IMR-90 (cell line): ENCODE measurements around the gene AHNAK2. TPM values are rescaled to one million over a fixed set of nuclear protein-coding genes. Genes with fewer than 3 reads are reported as not detected.
A peak's percentile ranks its signal among the peaks of the same experiment; 100 is the strongest.

Experiments used
- ATAC-seq: fragments of 200-7000 bp; cut with Tn5 transposase; 2 replicates; pipeline ENCODE4 v1.9.1; 2020; ENCODE audit warnings: low read depth, mild to moderate bottlenecking, moderate library complexity
- BruUV-seq: library from RNA; stranded (reverse); fragments of 400-500 nt; replicated peaks from 2 replicates; lab custom pipeline; 2021; lab: Mats Ljungman, UMichigan
- CTCF ChIA-PET: fragments of 300-600 bp; formaldehyde crosslinking; extraction: SDS; loops from one replicate; lab custom pipeline; 2021; ENCODE audit warnings: antibody characterized with exemption; lab: Yijun Ruan, JAX
- POLR2A ChIA-PET: fragments of 300-600 bp; sonication (Branson Sonifier 250); formaldehyde crosslinking; loops from one replicate; lab custom pipeline; 2022; ENCODE audit warnings: antibody characterized with exemption; ENCODE audit not compliant: unreplicated experiment; lab: Charles Lee
- DNase-seq: peaks from one replicate; pipeline ENCODE4 v3.0.0; 2013
- H2AFZ ChIP-seq: replicated peaks from 2 replicates; pipeline ENCODE3; 2013; ENCODE audit warnings: low read length, mild to moderate bottlenecking; ENCODE audit not compliant: poor library complexity
- H2AK5ac ChIP-seq: 2 replicates; pipeline ENCODE4 v1.6.1; 2013; ENCODE audit warnings: low read depth, low read length, inconsistent platforms
- H2AK9ac ChIP-seq: replicated peaks from 2 replicates; pipeline ENCODE3; 2013; ENCODE audit warnings: mild to moderate bottlenecking, low read depth, low read length, moderate library complexity; ENCODE audit not compliant: poor library complexity
- H2BK120ac ChIP-seq: 2 replicates; pipeline ENCODE4 v1.6.1; 2013; ENCODE audit warnings: low read depth, low read length, inconsistent platforms
- H2BK15ac ChIP-seq: 3 replicates; pipeline ENCODE4 v1.6.1; 2013; ENCODE audit warnings: low read depth, low read length, inconsistent platforms
- H2BK20ac ChIP-seq: 2 replicates; pipeline ENCODE4 v1.6.1; 2013; ENCODE audit warnings: low read depth, mild to moderate bottlenecking, inconsistent platforms, low read length, moderate library complexity
- H2BK5ac ChIP-seq: 2 replicates; pipeline ENCODE4 v1.6.1; 2013; ENCODE audit warnings: mild to moderate bottlenecking, low read depth, low read length, inconsistent platforms; ENCODE audit not compliant: poor library complexity, severe bottlenecking
- H3K14ac ChIP-seq: replicated peaks from 2 replicates; pipeline ENCODE4 v1.6.1; 2013; ENCODE audit warnings: low read depth, low read length, inconsistent platforms
- H3K18ac ChIP-seq: 2 replicates; pipeline ENCODE4 v1.6.1; 2013; ENCODE audit warnings: low read depth, low read length, control low read depth
- H3K23ac ChIP-seq: 2 replicates; pipeline ENCODE4 v1.6.1; 2013; ENCODE audit warnings: low read depth, low read length, inconsistent platforms
- H3K27ac ChIP-seq: 2 replicates; pipeline ENCODE4 v1.5.1; 2013; ENCODE audit warnings: mild to moderate bottlenecking, control low read depth, low read length; ENCODE audit not compliant: insufficient read depth
- H3K27me3 ChIP-seq: 2 replicates; pipeline ENCODE4 v1.6.1; 2013; ENCODE audit warnings: low read length; ENCODE audit not compliant: control insufficient read depth, insufficient read depth
- H3K36me3 ChIP-seq: 2 replicates; pipeline ENCODE4 v1.6.1; 2013; ENCODE audit warnings: low read length, mixed read lengths; ENCODE audit not compliant: control insufficient read depth, insufficient read depth
- H3K4ac ChIP-seq: 2 replicates; pipeline ENCODE4 v1.6.1; 2013; ENCODE audit warnings: low read depth, low read length, inconsistent platforms
- H3K4me1 ChIP-seq: 2 replicates; pipeline ENCODE4 v1.6.1; 2013; ENCODE audit warnings: low read length, mixed read lengths; ENCODE audit not compliant: control insufficient read depth, insufficient read depth
- H3K4me2 ChIP-seq: 2 replicates; pipeline ENCODE4 v1.6.1; 2013; ENCODE audit warnings: low read depth, mild to moderate bottlenecking, control low read depth, low read length, moderate library complexity
- H3K4me3 ChIP-seq: 2 replicates; pipeline ENCODE4 v1.5.1; 2013; ENCODE audit warnings: low read depth, mild to moderate bottlenecking, control low read depth, low read length, moderate library complexity; ENCODE audit not compliant: insufficient read depth
- H3K56ac ChIP-seq: 2 replicates; pipeline ENCODE4 v1.6.1; 2013; ENCODE audit warnings: low read length, inconsistent platforms; ENCODE audit not compliant: insufficient read depth; ENCODE audit errors: extremely low read depth
- H3K79me1 ChIP-seq, 2 experiments: 2 replicates each; pipeline ENCODE4 v1.6.1; 2013; ENCODE audit warnings: low read length in 2 of 2, inconsistent platforms in 1 of 2, low read depth in 1 of 2
- H3K9ac ChIP-seq: 2 replicates; pipeline ENCODE4 v1.6.1; 2013; ENCODE audit warnings: low read depth, low read length, control low read depth
- H3K9me1 ChIP-seq: 2 replicates; pipeline ENCODE4 v1.6.1; 2013; ENCODE audit warnings: low read length, inconsistent platforms; ENCODE audit not compliant: insufficient read depth
- H3K9me3 ChIP-seq: 2 replicates; pipeline ENCODE4 v1.6.1; 2013; ENCODE audit warnings: low read length; ENCODE audit not compliant: control insufficient read depth, insufficient read depth
- H4K20me1 ChIP-seq: 2 replicates; pipeline ENCODE4 v1.6.1; 2013; ENCODE audit warnings: low read length, inconsistent platforms; ENCODE audit not compliant: insufficient read depth
- H4K5ac ChIP-seq: 2 replicates; pipeline ENCODE4 v1.6.1; 2013; ENCODE audit warnings: mild to moderate bottlenecking, low read depth, low read length, control low read depth
- H4K8ac ChIP-seq, 2 experiments: 2 replicates each; pipeline ENCODE4 v1.6.1; 2013; ENCODE audit warnings: low read depth in 2 of 2, low read length in 2 of 2, control low read depth in 1 of 2, inconsistent platforms in 1 of 2
- H4K91ac ChIP-seq: 2 replicates; pipeline ENCODE4 v1.6.1; 2013; ENCODE audit warnings: low read depth, low read length, inconsistent platforms; ENCODE audit not compliant: insufficient read depth
- CEBPB ChIP-seq: IDR thresholded peaks from 2 replicates; pipeline ENCODE4 v1.6.1; 2012; ENCODE audit warnings: low read depth, low read length, improper control_type of control experiment
- FOS ChIP-seq: fragments of 150-350 bp; IDR thresholded peaks from 2 replicates; pipeline ENCODE4 v1.6.1; 2016; ENCODE audit warnings: low read depth, low read length
- MAFK ChIP-seq: IDR thresholded peaks from 2 replicates; pipeline ENCODE4 v1.6.1; 2012; ENCODE audit warnings: low read depth, low read length, improper control_type of control experiment
- MAZ ChIP-seq: IDR thresholded peaks from 2 replicates; pipeline ENCODE4 v1.6.1; 2012; ENCODE audit warnings: low read depth, mild to moderate bottlenecking, low read length, improper control_type of control experiment, moderate library complexity, borderline replicate concordance
- MXI1 ChIP-seq: IDR thresholded peaks from 2 replicates; pipeline ENCODE4 v1.6.1; 2012; ENCODE audit warnings: low read depth, mild to moderate bottlenecking, low read length, moderate library complexity, borderline replicate concordance
- NFE2L2 ChIP-seq: fragments of 150-350 bp; IDR thresholded peaks from 2 replicates; pipeline ENCODE4 v1.6.1; 2016; ENCODE audit warnings: low read depth, mild to moderate bottlenecking, low read length
- POLR2A ChIP-seq: IDR thresholded peaks from 2 replicates; pipeline ENCODE4 v1.6.1; 2012; ENCODE audit warnings: mild to moderate bottlenecking, low read depth, low read length
- RAD21 ChIP-seq: IDR thresholded peaks from 2 replicates; pipeline ENCODE4 v1.6.1; 2012; ENCODE audit warnings: low read length, improper control_type of control experiment
- RFX5 ChIP-seq: IDR thresholded peaks from 2 replicates; pipeline ENCODE4 v1.8.0; 2012; ENCODE audit warnings: low read depth, mild to moderate bottlenecking, low read length, moderate library complexity
- SMC3 ChIP-seq: fragments of 150-350 bp; IDR thresholded peaks from 2 replicates; pipeline ENCODE4 v1.6.1; 2016; ENCODE audit warnings: low read depth, mild to moderate bottlenecking, antibody characterized with exemption, low read length, moderate library complexity
- WGBS, 2 experiments: methylation state at CpG; one replicate each; pipeline versions ENCODE4 v1.1.5 to v1.1.7; 2013; ENCODE audit warnings: missing lambda C conversion rate in 2 of 2; ENCODE audit not compliant: insufficient read length in 1 of 2; ENCODE audit errors: extremely low coverage in 2 of 2; 5-methylcytosine and 5-hydroxymethylcytosine counted together
- dilution Hi-C: fragments of 300-500 bp; cut with HindIII; formaldehyde crosslinking; loops from one replicate; pipeline ENCODE4 v1.14.3; 2018; ENCODE audit warnings: low sequenced_read_pairs; ENCODE audit not compliant: unreplicated experiment
- in situ Hi-C: fragments of 300-500 bp; cut with MboI; formaldehyde crosslinking; loops from 3 replicates; pipeline ENCODE4 v1.14.3; 2019; ENCODE audit warnings: low sequenced_read_pairs, inconsistent platforms, mixed read lengths
- intact Hi-C: fragments of 100-400 bp; cut with micrococcal nuclease; formaldehyde crosslinking; loops from 2 replicates; pipeline ENCODE4 v1.10.0; 2022
- polyA plus RNA-seq, 3 experiments: library from polyadenylated mRNA; depleted of rRNA; stranded (reverse); fragments of >200 nt; gene quantifications; 2 replicates each; pipeline ENCODE4 v1.2.3, GENCODE V29; 2012; ENCODE audit warnings: low replicate concordance in 1 of 3
- total RNA-seq: library from RNA; depleted of rRNA; stranded (reverse); fragments of >200 nt; gene quantifications from 2 replicates; pipeline ENCODE4 v1.2.3, GENCODE V29; 2012
- TF ChIP-seq, protein P1 (sequence below): conservative IDR thresholded peaks from 2 replicates; pipeline ENCODE4 v1.5.1; 2012; ENCODE audit warnings: mild to moderate bottlenecking, low read depth, low read length, improper control_type of control experiment

The AHNAK2 gene
- total and polyA plus RNA-seq, 2 of the 4 experiments (the other 2 are of a cell fraction), result 2.6 to 7.9 TPM

DNA sequence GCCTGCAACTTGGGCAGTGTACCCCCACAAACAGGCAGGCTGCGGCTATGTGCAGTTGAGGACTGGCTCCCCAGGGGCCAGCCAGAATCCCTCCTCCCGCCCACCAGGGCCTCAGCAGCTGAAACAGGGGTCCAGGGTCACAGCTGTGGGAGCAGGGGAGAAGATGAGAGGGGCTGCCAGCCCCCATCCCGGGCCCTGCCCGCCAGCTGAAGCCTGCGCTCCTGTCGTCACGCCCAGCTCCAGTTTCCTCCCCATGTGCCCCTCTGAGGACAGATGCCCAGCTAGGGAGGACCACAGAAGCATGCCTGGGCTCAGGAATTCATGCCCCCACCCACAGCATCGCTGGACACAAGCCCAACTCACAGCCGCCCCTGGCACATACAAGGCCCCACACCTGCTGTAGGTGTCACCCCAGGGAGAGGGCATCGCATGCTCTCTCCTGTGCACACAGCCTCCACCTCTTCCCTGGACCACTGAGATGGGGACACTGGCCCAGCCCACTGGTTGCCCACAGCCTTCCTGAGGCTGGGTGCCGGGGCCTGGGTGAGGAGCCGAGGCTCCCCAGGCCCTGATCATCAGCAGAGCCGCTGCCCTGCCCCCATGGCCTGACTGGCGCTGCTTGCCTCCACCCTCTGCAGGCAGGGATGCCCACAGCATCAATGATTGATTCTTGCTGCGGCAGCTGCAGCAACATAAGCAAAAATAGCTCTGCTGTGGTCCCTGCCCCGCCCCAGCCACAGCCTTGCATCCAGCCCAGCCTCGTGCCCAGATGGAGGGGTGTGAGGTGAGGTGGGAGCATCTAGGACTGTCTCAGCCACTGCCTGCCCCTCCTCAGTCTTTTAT, 3.7 kb upstream of the AHNAK2 start (continued):
- no peak for TF ChIP-seq NFE2L2

DNA sequence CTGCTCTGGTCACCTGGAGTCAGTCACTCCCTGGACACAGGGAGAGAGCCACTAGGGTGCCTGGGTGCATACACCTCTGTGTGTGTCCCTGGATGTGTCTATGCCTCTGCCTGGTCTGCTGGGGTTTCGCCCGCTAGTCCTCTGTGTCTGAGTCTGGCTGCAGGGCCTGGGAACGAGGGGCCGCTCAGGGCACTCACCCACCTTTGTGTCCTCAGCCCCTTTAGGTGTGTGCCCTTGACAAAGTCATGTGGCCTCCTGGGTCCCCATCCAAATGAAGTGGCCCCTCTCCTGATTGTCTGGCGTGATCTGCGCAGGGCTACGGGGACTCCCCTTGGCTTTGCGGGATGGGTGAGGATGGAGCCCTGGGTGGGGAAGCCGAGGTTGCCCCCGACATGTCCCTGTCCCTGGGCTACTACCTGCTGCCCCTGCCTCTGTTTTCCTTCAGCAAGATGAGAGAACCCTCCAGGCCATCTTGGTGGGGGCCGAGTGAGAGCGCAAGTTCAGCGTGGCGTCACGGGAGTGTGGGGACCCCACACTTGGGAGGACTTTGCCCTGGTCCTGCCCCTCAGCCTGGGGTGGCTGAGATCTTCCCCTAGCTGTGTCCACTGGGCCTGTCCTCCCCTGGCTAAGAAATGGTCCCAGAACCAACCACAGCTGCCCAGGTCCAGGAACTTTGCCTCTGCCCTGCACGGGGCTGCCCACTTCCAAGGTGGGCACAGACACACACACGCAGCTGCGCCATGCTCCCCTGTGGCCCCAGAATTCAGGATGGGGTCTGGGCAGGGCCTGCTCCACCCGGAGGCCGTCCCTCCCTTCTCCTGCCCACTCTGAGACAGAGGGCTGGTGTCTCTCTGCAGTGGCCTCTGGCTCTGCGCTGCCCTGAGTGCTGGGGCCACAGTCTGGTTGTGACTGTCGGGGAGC, 2.7 kb upstream of the AHNAK2 start:
- Histone ChIP-seq H2BK20ac (no peak overlapping the region), H4K91ac (no peak overlapping the region), H2BK5ac (no peak overlapping the region), H3K18ac (no peak overlapping the region), H3K9me1 (0 out of 2 replicates have a peak, but pooled peaks cover 3% of the 10 kb centered on the region), H3K79me1 (no peaks in the 10 kb centered on the region), H4K5ac (no peak overlapping the region), H4K8ac (no peak overlapping the region), H3K4me3 (no peak overlapping the region), H2BK15ac (no peak overlapping the region), H3K14ac (no peak overlapping the region), H2AK9ac (no peak overlapping the region), H3K4me1 (peaks cover 10% of the 10 kb centered on the region; the same call in 1 of the 2 replicates), H2BK120ac (no peak overlapping the region), H3K27ac (no peak overlapping the region), H3K9ac (no peak overlapping the region), H3K4ac (no peak overlapping the region), H3K23ac (no peak overlapping the region), H3K27me3 (no peaks in the 10 kb centered on the region), H4K20me1 (0 out of 2 replicates have a peak, but pooled peaks cover 3% of the 10 kb centered on the region), H2AK5ac (peak overlapping the region; percentile 39), H2AFZ (no peak overlapping the region), H3K9me3 (no peaks in the 10 kb centered on the region), H3K36me3 (no peaks in the 10 kb centered on the region), H3K56ac (no peak overlapping the region), H3K4me2 (no peak overlapping the region)
- DNase-seq (no peak), ATAC-seq (no peak)
- no peak for TF ChIP-seq MAZ
- no peak for TF ChIP-seq FOS
- TF ChIP-seq MAFK, result no peak
- no peak for TF ChIP-seq RFX5
- TF ChIP-seq CEBPB, result no peak
- TF ChIP-seq RAD21, result no peak
- TF ChIP-seq, protein P1, sequence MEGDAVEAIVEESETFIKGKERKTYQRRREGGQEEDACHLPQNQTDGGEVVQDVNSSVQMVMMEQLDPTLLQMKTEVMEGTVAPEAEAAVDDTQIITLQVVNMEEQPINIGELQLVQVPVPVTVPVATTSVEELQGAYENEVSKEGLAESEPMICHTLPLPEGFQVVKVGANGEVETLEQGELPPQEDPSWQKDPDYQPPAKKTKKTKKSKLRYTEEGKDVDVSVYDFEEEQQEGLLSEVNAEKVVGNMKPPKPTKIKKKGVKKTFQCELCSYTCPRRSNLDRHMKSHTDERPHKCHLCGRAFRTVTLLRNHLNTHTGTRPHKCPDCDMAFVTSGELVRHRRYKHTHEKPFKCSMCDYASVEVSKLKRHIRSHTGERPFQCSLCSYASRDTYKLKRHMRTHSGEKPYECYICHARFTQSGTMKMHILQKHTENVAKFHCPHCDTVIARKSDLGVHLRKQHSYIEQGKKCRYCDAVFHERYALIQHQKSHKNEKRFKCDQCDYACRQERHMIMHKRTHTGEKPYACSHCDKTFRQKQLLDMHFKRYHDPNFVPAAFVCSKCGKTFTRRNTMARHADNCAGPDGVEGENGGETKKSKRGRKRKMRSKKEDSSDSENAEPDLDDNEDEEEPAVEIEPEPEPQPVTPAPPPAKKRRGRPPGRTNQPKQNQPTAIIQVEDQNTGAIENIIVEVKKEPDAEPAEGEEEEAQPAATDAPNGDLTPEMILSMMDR, result no peak
- TF ChIP-seq SMC3, result no peak
- no peak for TF ChIP-seq NFE2L2
- no peak for TF ChIP-seq MXI1
- no peak for TF ChIP-seq POLR2A
- intact Hi-C loops, result no loop called here
- in situ Hi-C loops, result no loop called here
- ChIA-PET CTCF (interaction anchor here (0.6 kb wide), 1 partner anchor 32 kb away, joined by 3 read pairs; no protein-coding TSS in a partner anchor), POLR2A (no interaction called here)
- dilution Hi-C loops, result no loop called here
- WGBS, 2 experiments, result 93% methylated on average over 15 of the region's 22 CpGs; no CpG with 5 or more reads in 1 of the 2 experiments
- BruUV-seq, result no TSS peak
